Ishikawa (cell line): ENCODE measurements around the gene ZNF385D.

ENCODE experiments used
- CEBPB ChIP-seq: IDR thresholded peaks from 2 replicates; pipeline ENCODE4 v1.6.1; 2012
- CREB1 ChIP-seq: IDR thresholded peaks from 2 replicates; pipeline ENCODE4 v1.6.1; 2012; ENCODE audit warnings: low read depth
- EGR1 ChIP-seq: IDR thresholded peaks from 2 replicates; pipeline ENCODE4 v1.6.1; 2012
- EP300 ChIP-seq: IDR thresholded peaks from 2 replicates; pipeline ENCODE4 v1.6.1; 2012; ENCODE audit warnings: borderline replicate concordance
- FOXM1 ChIP-seq: IDR thresholded peaks from 2 replicates; pipeline ENCODE4 v1.6.1; 2012; ENCODE audit warnings: low read depth, borderline replicate concordance
- NFIC ChIP-seq: IDR thresholded peaks from 2 replicates; pipeline ENCODE4 v1.6.1; 2012
- RAD21 ChIP-seq: IDR thresholded peaks from 2 replicates; pipeline ENCODE4 v1.6.1; 2012; ENCODE audit warnings: low read depth
- TAF1 ChIP-seq: IDR thresholded peaks from 2 replicates; pipeline ENCODE4 v1.6.1; 2012; ENCODE audit warnings: low read depth, mild to moderate bottlenecking
- TCF12 ChIP-seq: IDR thresholded peaks from 2 replicates; pipeline ENCODE4 v1.6.1; 2012; ENCODE audit warnings: low read depth
- TEAD4 ChIP-seq: IDR thresholded peaks from 2 replicates; pipeline ENCODE4 v1.6.1; 2012
- YY1 ChIP-seq: IDR thresholded peaks from 2 replicates; pipeline ENCODE4 v1.6.1; 2012; ENCODE audit warnings: low read depth
- ZBTB7A ChIP-seq: IDR thresholded peaks from 2 replicates; pipeline ENCODE4 v1.6.1; 2012; ENCODE audit warnings: low read depth
- TF ChIP-seq, protein P1 (sequence below): IDR thresholded peaks from 2 replicates; pipeline ENCODE4 v1.6.1; 2012
- TF ChIP-seq, protein P2 (sequence below): IDR thresholded peaks from 2 replicates; pipeline ENCODE4 v1.6.1; 2012
- TF ChIP-seq, protein P3 (sequence below): IDR thresholded peaks from 2 replicates; pipeline ENCODE4 v1.6.1; 2012; ENCODE audit warnings: low read depth, mild to moderate bottlenecking

The ZNF385D gene

DNA sequence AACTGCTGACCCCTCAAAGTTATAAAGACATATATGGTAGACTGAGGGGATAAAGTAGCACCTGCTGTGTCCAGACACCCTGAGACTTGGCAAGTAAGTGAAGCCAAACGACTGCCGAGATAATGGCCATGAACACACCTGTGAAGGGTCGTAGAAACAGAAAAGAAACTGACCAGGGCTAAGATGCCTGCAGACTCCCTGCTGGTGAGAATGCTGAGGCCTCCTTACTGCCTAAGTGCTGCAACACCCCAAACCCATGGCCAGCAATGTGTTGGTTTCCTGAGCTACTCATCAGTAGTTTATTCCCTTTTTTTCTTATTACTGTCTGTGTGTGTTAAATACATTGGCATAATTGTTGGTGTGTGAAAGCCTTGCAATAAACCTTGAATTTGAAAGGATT lies 233.8 kb downstream of the ZNF385D start:
- TF ChIP-seq YY1 (no peak), EP300 (no peak)
- TF ChIP-seq, protein P1, sequence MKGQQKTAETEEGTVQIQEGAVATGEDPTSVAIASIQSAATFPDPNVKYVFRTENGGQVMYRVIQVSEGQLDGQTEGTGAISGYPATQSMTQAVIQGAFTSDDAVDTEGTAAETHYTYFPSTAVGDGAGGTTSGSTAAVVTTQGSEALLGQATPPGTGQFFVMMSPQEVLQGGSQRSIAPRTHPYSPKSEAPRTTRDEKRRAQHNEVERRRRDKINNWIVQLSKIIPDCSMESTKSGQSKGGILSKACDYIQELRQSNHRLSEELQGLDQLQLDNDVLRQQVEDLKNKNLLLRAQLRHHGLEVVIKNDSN: no peak

DNA sequence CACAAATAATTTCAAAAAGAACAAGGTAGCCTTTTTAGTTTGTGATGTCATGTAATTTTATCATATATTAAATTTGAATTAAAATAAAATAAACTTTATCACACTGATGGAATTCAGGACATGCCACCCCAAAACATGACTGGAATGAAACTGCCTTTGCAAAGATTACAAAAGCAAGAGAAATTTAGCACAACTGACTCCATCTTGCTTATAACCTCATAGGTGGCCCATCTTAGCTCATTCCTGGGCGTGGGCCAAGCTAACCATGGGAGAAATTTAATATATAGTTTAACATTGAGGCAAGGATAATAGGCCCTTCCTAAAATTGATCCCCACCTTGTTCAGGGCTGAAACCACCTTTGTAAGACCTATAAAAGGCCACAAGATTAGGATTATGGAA lies 235.6 kb downstream of the ZNF385D start:
- TF ChIP-seq EGR1 (no peak), CEBPB (no peak), YY1 (no peak), NFIC (no peak), ZBTB7A (no peak), EP300 (no peak)
- TF ChIP-seq, protein P2, sequence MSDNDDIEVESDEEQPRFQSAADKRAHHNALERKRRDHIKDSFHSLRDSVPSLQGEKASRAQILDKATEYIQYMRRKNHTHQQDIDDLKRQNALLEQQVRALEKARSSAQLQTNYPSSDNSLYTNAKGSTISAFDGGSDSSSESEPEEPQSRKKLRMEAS: no peak
- TF ChIP-seq, protein P1: no peak

DNA sequence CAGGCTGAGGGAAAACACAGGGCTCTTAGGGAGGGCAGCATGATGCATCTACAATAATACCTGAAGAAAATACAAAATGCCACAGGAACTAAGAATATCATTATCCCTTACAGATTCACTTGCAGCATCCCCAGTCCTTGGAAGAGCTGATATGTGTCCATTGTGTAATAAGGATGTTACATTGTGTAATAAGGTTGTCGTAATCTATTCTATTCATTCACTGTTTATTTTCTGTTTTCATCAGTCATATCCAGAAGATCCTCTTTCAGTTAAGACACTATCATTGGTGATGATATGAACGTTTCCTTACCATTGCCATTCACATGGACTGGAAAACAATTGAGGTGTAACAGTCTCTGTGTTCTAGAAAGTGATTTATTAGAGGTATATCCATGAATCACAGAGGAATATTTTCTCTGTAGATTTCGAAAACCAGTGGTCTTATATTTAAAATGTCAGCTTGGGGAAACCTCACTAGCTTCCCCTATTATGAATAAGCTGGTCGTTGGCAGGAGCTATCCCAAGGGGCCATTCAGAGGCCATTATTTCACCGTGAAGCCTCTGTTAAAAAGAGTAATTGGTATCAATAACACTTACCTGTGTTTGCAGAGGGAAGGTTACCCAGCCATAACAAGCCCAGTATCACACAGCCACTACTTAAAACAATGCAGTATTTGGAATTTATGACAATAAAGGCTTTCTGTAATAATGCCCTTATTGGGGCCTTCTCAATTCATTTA lies 241.1 kb downstream of the ZNF385D start:
- TF ChIP-seq ZBTB7A (no peak), TAF1 (no peak), CREB1 (no peak), NFIC (no peak), TEAD4 (no peak), TCF12 (no peak), RAD21 (no peak), YY1 (no peak), EGR1 (no peak)
- TF ChIP-seq, protein P3, sequence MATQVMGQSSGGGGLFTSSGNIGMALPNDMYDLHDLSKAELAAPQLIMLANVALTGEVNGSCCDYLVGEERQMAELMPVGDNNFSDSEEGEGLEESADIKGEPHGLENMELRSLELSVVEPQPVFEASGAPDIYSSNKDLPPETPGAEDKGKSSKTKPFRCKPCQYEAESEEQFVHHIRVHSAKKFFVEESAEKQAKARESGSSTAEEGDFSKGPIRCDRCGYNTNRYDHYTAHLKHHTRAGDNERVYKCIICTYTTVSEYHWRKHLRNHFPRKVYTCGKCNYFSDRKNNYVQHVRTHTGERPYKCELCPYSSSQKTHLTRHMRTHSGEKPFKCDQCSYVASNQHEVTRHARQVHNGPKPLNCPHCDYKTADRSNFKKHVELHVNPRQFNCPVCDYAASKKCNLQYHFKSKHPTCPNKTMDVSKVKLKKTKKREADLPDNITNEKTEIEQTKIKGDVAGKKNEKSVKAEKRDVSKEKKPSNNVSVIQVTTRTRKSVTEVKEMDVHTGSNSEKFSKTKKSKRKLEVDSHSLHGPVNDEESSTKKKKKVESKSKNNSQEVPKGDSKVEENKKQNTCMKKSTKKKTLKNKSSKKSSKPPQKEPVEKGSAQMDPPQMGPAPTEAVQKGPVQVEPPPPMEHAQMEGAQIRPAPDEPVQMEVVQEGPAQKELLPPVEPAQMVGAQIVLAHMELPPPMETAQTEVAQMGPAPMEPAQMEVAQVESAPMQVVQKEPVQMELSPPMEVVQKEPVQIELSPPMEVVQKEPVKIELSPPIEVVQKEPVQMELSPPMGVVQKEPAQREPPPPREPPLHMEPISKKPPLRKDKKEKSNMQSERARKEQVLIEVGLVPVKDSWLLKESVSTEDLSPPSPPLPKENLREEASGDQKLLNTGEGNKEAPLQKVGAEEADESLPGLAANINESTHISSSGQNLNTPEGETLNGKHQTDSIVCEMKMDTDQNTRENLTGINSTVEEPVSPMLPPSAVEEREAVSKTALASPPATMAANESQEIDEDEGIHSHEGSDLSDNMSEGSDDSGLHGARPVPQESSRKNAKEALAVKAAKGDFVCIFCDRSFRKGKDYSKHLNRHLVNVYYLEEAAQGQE: no peak
- TF ChIP-seq, protein P1: no peak
- TF ChIP-seq, protein P2: no peak

DNA sequence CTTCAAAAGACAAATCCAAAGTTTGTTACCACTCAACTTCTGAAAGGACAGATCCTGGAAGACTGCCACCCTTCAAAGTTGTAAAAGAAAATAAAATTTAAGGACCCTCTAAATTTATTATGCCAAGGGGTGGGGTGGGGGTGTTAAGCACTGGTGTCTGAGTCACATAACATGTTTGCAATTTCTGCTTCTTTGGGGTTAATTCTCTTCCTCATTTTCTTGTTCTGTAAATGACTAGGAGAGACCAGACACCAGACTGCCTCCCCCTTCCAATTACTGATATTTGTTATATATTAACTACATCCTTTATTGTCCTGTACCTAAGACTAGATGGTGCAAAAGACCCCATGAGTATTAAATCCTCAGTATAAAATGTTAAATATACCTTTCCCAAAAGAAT lies 242.8 kb downstream of the ZNF385D start:
- TF ChIP-seq TCF12 (no peak), EP300 (no peak), FOXM1 (no peak), YY1 (no peak), ZBTB7A (no peak), CEBPB (no peak), CREB1 (no peak), TAF1 (no peak), TEAD4 (no peak), NFIC (no peak), RAD21 (no peak), EGR1 (no peak)
- TF ChIP-seq, protein P1: no peak
- TF ChIP-seq, protein P2: no peak
- TF ChIP-seq, protein P3: no peak
